Measurements from ENCODE around the gene PTGDS. TPM values are rescaled to one million over a fixed set of nuclear protein-coding genes. Genes with fewer than 3 reads are reported as not detected.

PTGDS gene
- total and polyA plus RNA-seq, 9 of the 15 experiments (the other 6 are each of a cell fraction or from before 2014, with no cell fraction given): 0.46 to 7.1 (median 2.0) TPM

GRCh38 chr9:136996361-136997292, 19.3 kb downstream of the PTGDS start, which contains the start of gene CLIC3 (continued):
- TF ChIP-seq, protein P1, sequence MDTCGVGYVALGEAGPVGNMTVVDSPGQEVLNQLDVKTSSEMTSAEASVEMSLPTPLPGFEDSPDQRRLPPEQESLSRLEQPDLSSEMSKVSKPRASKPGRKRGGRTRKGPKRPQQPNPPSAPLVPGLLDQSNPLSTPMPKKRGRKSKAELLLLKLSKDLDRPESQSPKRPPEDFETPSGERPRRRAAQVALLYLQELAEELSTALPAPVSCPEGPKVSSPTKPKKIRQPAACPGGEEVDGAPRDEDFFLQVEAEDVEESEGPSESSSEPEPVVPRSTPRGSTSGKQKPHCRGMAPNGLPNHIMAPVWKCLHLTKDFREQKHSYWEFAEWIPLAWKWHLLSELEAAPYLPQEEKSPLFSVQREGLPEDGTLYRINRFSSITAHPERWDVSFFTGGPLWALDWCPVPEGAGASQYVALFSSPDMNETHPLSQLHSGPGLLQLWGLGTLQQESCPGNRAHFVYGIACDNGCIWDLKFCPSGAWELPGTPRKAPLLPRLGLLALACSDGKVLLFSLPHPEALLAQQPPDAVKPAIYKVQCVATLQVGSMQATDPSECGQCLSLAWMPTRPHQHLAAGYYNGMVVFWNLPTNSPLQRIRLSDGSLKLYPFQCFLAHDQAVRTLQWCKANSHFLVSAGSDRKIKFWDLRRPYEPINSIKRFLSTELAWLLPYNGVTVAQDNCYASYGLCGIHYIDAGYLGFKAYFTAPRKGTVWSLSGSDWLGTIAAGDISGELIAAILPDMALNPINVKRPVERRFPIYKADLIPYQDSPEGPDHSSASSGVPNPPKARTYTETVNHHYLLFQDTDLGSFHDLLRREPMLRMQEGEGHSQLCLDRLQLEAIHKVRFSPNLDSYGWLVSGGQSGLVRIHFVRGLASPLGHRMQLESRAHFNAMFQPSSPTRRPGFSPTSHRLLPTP (IDR thresholded peaks at IDR 0.05; ENCODE audit: borderline replicate concordance, extremely low read depth, insufficient read length): no peak
- TF ChIP-seq TCF3 (CRISPR knock-in tag; IDR thresholded peaks at IDR 0.05) (no peak), KLF10 (CRISPR knock-in tag; IDR thresholded peaks at IDR 0.05) (no peak), ZNF316 (IDR thresholded peaks at IDR 0.05) (no peak), GABPB1 (CRISPR knock-in tag; IDR thresholded peaks at IDR 0.05) (peak; percentile 42; the same call in 1 of the 2 replicates), POLR3G (IDR thresholded peaks at IDR 0.05; ENCODE audit: extremely low read depth, insufficient read length, insufficient replicate concordance) (no peak), TCF7L2 (IDR thresholded peaks at IDR 0.05; ENCODE audit: low read depth, low read length) (no peak), OTX1 (CRISPR knock-in tag; IDR thresholded peaks at IDR 0.05) (no peak), ZZZ3 (IDR thresholded peaks at IDR 0.05) (no peak), DACH1 (IDR thresholded peaks at IDR 0.05; ENCODE audit: partially characterized antibody) (peak; percentile 83), SAP30 (IDR thresholded peaks at IDR 0.05; ENCODE audit: borderline replicate concordance, insufficient read depth, low read depth, low read length, poor library complexity, severe bottlenecking) (peak; percentile 78), FOXM1 (IDR thresholded peaks at IDR 0.05; ENCODE audit: low read depth) (no peak), FOXM1 (CRISPR knock-in tag; IDR thresholded peaks at IDR 0.05; ENCODE audit: low read depth) (no peak), RBM34 (IDR thresholded peaks at IDR 0.05; ENCODE audit: borderline replicate concordance, insufficient read depth, low read length) (no peak), ZNF407 (IDR thresholded peaks at IDR 0.05; ENCODE audit: low read depth) (no peak), FIP1L1 (IDR thresholded peaks at IDR 0.05; ENCODE audit: low read depth, low read length, poor library complexity, severe bottlenecking) (peak; percentile 28), MEF2D (tag; conservative IDR thresholded peaks at IDR 0.05; ENCODE audit: low read depth) (no peak)
